HepG2 (cell line): ENCODE measurements around the gene AHSG. TPM values are rescaled to one million over a fixed set of nuclear protein-coding genes. Genes with fewer than 3 reads are reported as not detected.

Experiments used
- FOXO1 ChIP-seq: sonication (generic); formaldehyde crosslinking; IDR thresholded peaks from 2 replicates; pipeline ENCODE4 v1.4.0; 2020; ENCODE audit warnings: missing genetic modification reagents
- GMEB2 ChIP-seq: IDR thresholded peaks from 2 replicates; pipeline ENCODE4 v1.6.1; 2016; ENCODE audit warnings: missing biosample characterization, missing genetic modification reagents, low read depth
- KMT2A ChIP-seq: sonication (generic); formaldehyde crosslinking; IDR thresholded peaks from 2 replicates; pipeline ENCODE4 v1.4.0; 2020; ENCODE audit warnings: missing genetic modification reagents
- MLXIP ChIP-seq: sonication (generic); formaldehyde crosslinking; IDR thresholded peaks from 2 replicates; pipeline ENCODE4 v1.9.0; 2021; ENCODE audit warnings: missing genetic modification reagents, borderline replicate concordance
- POGK ChIP-seq: sonication (generic); formaldehyde crosslinking; conservative IDR thresholded peaks from 2 replicates; pipeline ENCODE4 v1.8.0; 2022; ENCODE audit warnings: mild to moderate bottlenecking, moderate library complexity, missing genetic modification reagents
- PPARG ChIP-seq: conservative IDR thresholded peaks from 2 replicates; pipeline ENCODE4 v1.6.1; 2016; ENCODE audit warnings: missing biosample characterization, missing genetic modification reagents
- PRPF4 ChIP-seq: fragments of 200-400 bp; formaldehyde crosslinking; IDR thresholded peaks from 2 replicates; pipeline ENCODE4 v1.6.1; 2016; ENCODE audit warnings: low read length, low read depth; ENCODE audit not compliant: poor library complexity, severe bottlenecking
- ZBTB43 ChIP-seq: sonication (generic); formaldehyde crosslinking; conservative IDR thresholded peaks from 2 replicates; pipeline ENCODE4 v1.4.0; 2020; ENCODE audit warnings: missing genetic modification reagents
- ZNF407 ChIP-seq: sonication (generic); formaldehyde crosslinking; IDR thresholded peaks from one replicate; pipeline ENCODE4 v1.5.1; 2020; ENCODE audit warnings: mild to moderate bottlenecking, missing genetic modification reagents; ENCODE audit errors: not compliant biosample characterization
- ZNF430 ChIP-seq: sonication (generic); formaldehyde crosslinking; IDR thresholded peaks from 2 replicates; pipeline ENCODE4 v1.9.0; 2021; ENCODE audit warnings: mild to moderate bottlenecking, missing genetic modification reagents
- ZSCAN31 ChIP-seq: sonication (generic); formaldehyde crosslinking; IDR thresholded peaks from 2 replicates; pipeline ENCODE4 v1.5.0; 2020; ENCODE audit warnings: low read depth, mild to moderate bottlenecking, missing genetic modification reagents
- polyA plus RNA-seq, 8 experiments: library from polyadenylated mRNA; depleted of rRNA in 3 of 8; stranded (reverse) in 7 of 8; unstranded in 1 of 8; fragments of >200 nt; fragmentation: Illumina TruSeq in 4 of 8; extraction: Trizol in 4 of 8; gene quantifications; 2 replicates each; pipeline versions ENCODE4 v1.2.1 to v1.2.3, GENCODE V29; 2011 to 2016; ENCODE audit warnings: low read depth in 4 of 8, missing spikeins in 1 of 8, mixed read lengths in 1 of 8; ENCODE audit not compliant: insufficient read depth in 1 of 8
- total RNA-seq, 5 experiments: library from RNA; depleted of rRNA; stranded (reverse); fragments of >200 nt; fragmentation: Illumina TruSeq; extraction: Trizol; gene quantifications; 2 replicates each; pipeline ENCODE4 v1.2.3, GENCODE V29; 2016; ENCODE audit warnings: low read depth in 1 of 5

AHSG gene
- total and polyA plus RNA-seq, 2 of the 13 experiments (the other 11 are each of a cell fraction or from before 2014, with no cell fraction given), result 2,043 to 19,152 TPM

- no peak for TF ChIP-seq ZNF407 (CRISPR knock-in tag)
- TF ChIP-seq FOXO1 (CRISPR knock-in tag), result peak; percentile 90
- 0 out of 2 replicates have a peak, but pooled peaks have one; percentile 37 for TF ChIP-seq KMT2A (CRISPR knock-in tag)
- TF ChIP-seq PPARG (CRISPR knock-in tag), result 0 out of 2 replicates have a peak, but pooled peaks have one; percentile 46
- 0 out of 2 replicates have a peak, but pooled peaks have one; percentile 10 for TF ChIP-seq ZNF430 (CRISPR knock-in tag)
- TF ChIP-seq PRPF4, result no peak
- 0 out of 2 replicates have a peak, but pooled peaks have one; percentile 59 for TF ChIP-seq ZBTB43 (CRISPR knock-in tag)
- peak; percentile 67; the same call in 1 of the 2 replicates for TF ChIP-seq POGK (CRISPR knock-in tag)
- no peak for TF ChIP-seq MLXIP (CRISPR knock-in tag)
- TF ChIP-seq ZSCAN31, result peak; percentile 68; the same call in 1 of the 2 replicates
- TF ChIP-seq GMEB2 (CRISPR knock-in tag), result no peak
Measured at GRCh38 chr3:186630950-186631641, 18.2 kb downstream of the AHSG start (continued).
